C1 segment of cervical spinal cord (tissue), 14 donors: ENCODE data around the gene CDK11B.

Experiments used
- DNase-seq, 14 donors: peaks; one replicate each; lab custom pipeline; 2025; lab: John Stamatoyannopoulos, UW

Gene CDK11B

DNA sequence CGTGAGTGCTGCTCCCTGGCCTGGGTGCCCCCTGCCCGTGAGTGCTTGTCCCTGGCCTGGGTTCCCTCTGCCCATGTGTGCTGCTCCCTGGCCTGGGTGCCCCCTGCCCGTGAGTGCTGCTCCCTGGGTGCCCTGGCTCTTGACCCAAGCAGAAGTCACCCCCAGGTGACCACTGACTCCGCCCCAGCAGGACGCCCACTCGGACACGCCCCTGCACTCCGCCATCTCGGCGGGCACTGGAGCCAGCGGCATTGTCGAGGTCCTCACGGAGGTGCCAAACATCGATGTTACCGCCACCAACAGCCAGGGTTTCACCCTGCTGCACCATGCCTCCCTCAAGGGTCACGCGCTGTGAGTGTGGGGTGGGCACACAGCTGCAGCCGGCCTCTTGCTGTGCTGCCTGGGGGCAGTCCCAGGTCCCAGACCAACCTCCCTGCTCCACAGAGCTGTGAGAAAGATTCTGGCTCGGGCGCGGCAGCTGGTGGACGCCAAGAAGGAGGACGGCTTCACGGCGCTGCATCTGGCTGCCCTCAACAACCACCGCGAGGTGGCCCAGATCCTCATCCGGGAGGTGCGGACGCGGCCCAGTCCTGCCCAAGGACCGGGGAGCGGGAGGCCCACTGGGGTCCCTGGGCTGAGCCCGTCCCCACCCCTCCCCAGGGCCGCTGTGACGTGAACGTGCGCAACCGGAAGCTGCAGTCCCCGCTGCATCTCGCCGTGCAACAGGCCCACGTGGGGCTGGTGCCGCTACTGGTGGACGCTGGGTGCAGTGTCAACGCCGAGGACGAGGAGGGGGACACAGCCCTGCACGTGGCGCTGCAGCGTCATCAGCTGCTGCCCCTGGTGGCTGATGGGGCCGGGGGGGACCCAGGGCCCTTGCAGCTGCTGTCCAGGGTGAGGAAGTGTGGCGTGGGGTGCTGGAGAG, 30.7 kb downstream of the CDK11B start:
- DNase-seq = no peak

DNA sequence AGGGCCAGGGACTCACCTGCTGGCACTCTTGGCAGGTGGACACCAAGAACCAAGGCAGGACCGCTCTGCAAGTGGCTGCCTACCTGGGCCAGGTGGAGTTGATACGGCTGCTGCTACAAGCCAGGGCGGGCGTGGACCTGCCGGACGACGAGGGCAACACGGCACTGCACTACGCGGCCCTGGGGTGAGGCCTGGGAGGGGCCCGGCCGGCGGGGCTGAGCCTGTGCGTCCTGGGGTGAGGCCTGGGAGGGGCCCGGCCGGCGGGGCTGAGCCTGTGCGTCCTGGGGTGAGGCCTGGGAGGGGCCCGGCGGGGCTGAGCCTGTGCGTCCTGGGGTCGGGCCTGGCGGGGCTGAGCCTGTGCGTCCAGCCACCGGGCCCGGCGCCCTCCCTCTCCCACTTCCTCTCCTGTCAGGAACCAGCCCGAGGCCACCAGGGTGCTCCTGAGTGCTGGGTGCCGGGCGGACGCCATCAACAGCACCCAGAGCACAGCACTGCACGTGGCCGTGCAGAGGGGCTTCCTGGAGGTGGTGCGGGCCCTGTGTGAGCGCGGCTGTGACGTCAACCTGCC, 31.5 kb downstream of the CDK11B start:
- no peak for DNase-seq

DNA sequence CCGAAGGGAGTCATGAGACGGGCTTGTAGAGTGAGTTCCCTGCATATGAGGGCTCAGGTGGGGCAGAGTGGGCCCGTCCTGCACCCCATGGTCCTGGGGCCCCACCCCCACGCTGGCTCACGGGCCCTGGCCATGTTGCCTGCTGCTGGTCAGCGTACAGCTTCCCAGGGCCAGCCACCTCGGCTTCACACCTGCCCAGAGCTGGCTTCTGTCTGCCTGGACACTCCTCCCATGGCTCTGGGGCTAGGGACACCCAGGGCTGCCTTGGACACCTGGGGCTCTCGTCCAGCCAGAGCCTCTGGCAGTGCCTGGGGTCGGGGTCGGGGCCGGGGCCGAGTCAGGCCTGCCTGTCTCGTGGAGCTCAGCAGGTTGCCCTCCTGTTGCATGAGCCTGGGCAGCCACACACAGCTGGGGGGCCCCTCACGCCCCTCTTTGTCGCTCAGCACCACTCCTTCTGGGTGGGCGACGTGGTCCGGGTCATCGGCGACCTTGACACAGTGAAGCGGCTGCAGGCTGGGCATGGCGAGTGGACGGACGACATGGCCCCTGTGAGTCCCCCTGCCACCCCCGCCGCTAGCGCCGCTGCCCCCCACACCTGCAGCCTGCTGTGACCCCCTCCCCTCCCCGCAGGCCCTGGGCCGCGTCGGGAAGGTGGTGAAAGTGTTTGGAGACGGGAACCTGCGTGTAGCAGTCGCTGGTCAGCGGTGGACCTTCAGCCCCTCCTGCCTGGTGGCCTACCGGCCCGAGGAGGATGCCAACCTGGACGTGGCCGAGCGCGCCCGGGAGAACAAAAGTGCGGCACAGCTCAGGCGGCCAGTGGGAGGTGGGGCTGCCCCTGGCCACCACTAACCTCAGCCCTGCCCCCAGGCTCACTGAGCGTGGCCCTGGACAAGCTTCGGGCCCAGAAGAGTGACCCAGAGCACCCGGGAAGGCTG, 32.3 kb downstream of the CDK11B start:
- DNase-seq = no peak

DNA sequence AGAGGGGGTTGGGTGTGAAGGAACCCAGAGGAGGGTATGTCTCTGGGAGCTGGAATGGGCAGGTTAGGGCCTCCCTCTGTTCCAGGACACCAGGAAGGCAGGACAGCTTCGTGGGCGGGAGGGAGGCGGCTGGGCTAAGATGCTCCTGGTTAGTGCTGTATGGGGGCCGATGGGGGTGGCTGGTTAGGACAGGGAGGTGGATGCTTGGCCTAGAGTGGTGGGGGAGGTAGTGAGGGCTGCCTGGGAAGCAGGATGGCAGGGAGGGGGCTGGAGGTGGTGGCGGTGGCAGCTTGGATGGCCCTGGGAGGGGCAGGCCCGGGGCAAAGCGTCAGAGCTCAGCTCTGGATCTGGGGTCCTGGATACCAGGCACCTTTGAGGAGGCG, 33.0 kb downstream of the CDK11B start:
- DNase-seq = no peak

DNA sequence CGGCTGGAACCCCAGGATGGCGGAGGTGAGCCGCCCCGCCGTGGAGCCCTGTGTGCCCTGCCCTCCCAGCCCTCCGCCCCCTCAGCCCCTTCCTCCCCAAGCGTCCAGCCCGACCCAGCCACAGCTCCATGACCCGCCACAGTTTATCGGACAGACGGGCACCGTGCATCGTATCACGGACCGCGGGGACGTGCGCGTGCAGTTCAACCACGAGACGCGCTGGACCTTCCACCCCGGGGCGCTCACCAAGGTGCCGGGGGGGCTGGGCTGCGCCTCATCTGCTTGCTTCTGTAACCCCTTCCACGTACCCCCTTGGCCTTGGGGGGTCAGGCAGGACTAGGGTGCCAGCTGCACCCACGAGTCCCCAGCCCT, 33.4 kb downstream of the CDK11B start:
- DNase-seq = no peak

DNA sequence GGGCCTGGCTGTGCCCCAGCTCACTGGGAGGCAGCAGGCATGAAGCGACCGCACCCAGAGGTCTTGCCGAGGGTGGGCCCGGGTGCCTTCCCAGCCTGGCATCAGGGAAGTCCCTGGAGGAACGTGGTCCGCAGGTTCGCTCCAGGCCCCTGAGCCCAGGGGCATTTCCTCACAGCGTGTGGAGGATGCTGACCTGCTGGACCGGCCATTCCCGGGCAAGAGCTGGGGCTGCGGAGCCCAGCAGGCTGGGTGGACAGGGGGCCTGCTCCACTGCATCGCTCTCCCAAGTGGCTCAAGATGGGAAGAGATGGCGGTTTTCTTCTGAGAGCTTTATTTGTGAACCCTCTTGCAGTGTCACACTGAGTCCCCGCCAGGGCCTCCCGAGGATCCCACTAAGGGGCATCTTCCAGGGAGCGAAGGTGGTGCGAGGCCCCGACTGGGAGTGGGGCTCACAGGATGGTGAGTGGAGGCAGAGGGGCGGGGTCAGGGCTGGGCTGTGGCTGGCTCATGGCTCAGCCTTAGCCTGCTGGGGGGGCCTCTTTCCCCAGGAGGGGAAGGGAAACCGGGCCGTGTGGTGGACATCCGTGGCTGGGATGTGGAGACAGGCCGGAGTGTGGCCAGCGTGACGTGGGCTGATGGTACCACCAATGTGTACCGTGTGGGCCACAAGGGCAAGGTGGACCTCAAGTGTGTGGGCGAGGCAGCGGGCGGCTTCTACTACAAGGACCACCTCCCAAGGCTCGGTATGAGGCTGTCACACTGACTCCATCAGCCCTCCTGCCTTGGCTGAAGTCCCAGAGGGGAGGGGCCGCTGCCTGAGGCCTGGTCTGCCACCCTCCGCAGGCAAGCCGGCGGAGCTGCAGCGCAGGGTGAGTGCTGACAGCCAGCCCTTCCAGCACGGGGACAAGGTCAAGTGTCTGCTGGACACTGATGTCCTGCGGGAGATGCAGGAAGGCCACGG, 34.1 kb downstream of the CDK11B start:
- no peak for DNase-seq

DNA sequence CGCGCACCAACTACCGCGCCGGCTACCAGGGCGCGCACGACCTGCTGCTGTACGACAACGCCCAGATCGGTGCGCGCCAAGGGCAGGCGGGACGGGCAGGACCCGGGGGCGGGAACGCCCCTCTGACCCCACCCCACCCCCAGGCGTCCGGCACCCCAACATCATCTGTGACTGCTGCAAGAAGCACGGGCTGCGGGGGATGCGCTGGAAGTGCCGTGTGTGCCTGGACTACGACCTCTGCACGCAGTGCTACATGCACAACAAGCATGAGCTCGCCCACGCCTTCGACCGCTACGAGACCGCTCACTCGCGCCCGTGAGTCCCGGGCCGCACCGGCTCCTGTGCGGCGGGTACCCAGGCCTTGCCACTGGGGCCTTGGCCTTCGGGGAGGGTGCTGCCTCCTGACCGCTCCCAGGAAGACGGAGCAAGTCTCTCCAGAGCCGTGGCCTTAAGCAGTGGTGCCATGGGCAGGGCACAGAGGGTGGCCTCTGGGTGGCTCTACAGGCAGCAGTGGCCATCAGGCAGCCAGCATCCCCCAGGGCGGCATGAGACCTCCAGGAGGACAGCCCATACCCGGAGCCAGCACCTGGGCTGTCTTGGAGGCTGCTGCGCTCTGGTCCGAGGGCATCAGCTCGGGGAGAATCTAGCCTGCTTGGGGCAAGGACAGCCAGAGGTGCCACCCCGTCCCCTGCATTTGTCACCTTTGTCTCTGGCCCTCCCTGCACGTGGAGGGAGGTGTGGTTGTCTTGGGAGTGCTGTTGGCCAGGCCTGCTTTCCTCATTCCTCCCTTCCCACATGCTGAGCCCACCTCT, 35.0 kb downstream of the CDK11B start:
- no peak for DNase-seq

DNA sequence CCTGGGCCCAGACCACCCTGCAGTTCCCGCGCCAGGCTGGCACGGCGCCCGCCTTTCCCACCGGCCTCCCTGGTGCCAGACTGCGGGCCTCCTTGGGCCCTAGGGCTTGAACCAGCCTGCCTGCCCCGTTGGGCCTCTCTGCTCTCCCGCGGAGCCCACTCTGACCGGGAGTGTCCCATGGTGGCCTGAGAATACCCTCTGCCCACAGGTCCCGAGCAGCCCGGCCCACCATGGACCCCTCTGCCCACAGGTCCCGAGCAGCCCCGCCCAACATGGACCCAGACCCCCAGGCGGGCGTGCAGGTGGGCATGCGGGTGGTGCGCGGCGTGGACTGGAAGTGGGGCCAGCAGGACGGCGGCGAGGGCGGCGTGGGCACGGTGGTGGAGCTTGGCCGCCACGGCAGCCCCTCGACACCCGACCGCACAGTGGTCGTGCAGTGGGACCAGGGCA, 35.6 kb downstream of the CDK11B start:
- no peak for DNase-seq

DNA sequence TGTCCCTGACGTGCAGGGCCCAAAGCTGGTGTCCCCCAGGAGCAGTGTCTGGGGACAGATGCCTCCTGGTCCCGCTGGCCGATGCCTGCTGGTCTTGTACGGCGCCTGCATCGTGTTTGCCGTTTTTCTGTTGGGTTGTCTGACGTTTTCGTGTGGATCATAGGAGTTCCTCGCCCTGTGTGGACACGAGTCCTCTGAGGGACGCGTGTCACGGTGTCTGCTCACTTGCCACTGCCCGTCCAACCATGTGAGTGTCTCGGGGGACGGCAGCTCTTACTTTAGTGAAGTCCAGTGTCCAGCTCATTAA, 36.1 kb downstream of the CDK11B start:
- no peak for DNase-seq

DNA sequence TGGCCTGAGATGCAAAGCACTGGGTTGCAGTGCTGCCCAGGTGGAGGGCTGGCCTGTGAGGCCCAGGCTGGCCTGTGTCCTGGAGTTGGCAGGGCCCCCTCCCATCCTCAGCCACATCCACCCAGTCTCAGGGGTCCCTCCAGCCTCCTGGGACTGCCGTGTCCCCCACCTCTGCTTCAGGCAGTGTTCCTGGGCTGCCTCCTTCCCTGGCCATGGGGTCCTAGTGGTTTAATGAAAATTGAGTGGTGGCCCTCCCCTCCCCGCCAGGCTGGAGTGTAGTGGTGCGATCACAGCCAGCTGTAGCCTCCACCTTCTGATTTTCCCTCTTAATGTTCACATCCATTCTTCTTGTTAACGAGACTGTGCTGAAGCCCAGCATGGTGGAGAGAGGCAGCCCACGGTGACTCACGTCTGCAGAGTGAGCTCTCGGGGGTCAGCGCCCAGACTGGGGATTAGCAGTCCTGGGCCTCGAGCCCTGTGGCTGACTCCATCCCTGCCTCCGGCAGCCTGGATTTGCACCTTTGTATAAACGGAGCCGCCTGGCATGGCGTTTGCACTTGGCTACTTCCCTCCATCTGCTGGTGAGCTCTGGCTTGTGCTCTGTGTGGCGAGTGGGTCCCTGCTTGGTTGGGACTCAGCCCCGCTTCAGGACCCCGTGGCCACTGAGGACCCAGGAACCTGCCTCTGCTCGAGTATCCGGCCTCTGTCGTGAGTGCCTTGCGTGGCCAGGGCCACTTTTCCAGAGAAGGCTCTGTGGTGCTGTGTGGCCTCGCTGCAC, 36.6 kb downstream of the CDK11B start:
- DNase-seq = no peak

DNA sequence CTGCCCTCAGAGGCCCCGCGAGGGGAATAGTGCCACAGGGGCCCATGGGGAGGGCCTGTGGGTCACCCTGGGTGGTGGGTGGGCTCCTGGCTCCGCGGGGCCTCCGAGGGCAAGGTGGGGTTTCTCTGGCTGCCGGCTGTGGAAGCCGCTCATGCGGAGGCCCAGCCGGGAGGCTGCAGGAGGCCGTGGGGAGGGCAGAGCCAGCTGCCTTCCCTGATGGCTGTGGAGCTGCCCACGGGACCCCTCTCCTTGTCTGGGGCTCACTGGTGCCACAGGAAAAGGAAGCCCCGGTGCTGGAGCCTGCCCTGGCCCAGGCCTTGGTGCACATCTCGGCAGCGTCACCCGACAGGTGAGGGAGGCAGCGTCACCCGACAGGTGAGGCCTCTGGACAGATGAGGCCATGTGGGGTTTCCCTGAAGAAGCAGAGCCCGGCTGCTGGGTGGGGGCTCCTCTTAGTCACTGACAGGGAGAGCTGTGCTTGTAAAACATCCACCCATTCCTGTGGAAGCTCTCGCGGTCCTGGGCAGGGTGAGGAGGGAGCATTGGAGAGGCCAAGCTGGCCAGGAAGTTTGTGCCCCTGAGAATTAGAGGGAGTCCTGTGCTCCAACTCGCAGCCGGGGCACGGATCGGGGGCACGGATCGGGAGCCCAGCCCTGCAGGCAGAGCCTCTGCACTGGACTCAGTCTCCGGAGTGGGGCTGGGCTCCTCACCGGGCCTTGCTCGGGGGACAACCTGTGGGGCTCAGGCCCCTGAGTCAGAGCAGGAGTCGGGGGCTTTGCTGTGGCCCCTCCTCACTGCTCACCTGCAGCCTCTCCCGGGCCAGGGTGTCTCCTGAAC, 37.4 kb downstream of the CDK11B start:
- no peak for DNase-seq

DNA sequence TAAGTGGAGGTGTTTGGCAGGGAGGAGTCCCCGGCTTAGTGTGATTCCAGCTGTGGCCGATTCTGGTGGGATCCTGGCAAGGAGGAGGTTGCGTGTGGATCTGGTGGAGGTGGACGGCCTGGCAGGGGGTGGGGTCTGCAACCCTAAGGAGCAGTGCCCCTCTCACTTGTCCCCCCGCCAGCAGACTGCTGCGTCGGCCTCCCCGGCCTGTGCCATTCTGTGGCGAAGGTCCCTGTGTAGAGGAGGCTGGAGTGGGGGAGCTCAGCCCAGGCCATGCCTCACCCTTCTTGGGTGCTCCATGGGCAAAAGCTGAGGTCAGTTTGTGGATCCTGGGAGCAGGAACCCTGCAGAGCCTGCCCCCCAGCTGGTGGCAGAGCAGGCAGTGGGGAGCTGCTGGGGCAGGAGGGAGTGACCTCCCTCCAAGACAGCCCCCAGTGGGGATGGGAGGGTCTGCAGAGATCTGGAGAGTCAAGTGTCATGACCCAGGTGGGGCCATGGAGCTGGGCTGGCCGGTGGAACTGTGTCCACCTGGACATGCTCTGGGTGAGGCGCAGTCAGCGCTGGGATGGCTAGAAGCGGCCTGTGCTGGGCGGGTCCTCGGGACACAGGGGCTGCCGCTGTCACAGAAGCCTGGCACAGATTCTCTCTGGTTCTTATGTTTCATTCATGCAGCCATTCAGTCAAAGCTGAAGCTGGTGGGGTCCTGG, 38.2 kb downstream of the CDK11B start:
- DNase-seq = no peak

DNA sequence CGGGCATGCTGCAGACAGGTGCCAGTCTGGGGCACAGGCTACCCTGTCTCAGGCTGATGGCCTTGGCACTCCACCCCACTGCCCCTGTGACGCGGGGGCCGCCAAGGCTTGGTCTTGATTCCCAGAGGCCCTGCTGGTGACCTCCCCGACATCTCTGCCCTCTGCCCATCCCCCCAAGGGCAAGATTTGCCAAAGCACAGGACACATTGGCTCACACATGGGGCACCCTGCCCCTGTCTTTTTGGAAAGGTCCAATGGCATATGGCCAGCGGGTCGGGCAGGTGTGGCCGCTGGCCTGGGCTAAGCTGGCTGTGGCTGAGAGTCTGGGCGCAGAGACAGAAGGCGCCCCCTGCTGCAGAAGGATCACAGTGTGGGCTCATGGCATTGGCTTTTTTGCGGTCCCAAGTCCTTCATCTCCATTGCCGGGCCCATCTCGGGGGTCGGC, 38.9 kb downstream of the CDK11B start:
- no peak for DNase-seq

DNA sequence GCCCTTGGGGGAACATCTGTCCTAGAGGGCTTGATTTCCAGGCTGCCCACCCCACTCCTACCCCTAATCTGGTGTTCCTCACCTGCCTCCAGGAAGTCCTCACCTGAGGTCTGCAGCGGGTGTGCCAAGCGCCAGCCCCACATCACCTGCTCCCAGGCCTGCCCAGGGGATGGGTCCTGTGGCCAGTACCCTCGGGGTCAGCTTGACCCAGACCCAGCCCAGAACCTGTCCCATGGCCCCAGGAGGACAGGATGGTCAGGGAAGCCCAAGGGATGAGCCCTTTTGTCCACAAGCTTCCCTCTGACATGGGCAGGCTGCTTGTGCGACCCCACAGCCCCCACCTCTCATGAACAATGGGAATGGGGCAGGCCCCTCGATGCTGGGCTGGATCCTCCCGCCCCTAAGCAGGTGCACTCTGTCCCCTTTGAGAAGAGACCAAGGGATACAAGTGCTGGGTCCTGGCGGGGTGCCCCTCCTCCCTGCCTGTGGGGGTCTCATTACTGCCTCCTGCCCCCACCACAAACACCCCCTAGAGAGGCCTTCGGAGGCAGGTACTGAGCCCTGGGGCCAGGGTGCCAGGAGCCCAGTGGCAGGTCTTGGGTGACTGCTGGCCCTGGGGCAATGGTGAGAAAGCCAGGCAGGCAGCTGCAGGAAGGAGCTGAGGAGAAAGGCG, 40.3 kb downstream of the CDK11B start:
- no peak for DNase-seq

DNA sequence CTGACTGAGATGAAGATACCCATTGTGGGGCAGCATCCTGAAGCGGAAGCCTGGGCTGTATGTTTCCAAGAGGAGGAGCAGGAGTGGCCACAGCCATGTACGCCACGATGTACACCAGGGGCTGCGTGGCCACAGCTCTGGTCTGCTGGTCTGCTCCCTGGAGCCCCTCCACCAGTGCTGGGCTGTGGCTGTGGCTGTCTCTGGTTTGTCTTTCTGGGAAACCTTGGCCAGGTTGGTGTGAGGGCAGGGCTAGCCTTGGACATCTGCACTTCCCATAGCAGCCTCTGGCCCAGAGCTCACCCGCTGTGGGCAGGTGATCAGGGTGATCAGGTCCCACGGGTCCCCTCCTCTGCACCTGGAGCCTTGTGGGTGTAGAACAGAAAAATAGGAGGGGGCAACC, 40.9 kb downstream of the CDK11B start:
- no peak for DNase-seq

DNA sequence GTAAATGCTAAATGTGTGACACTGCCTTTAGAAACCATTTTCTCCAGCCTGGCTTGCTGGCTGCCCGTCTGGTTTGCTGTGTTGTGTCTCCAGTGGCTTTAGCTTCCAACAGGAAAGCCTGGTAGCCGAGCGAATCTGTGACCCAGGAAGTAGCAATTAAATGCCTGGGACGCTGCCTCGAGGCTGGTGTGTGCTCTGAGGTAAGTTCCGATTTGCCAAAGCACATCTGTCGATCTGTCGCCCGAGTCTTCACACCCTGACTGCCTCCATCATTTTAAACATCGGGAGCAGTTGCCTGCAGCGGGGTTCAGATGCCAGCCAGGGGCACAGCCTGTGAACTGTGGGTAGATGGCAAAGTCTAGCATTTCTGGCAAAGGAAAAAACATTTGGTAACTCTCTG, 41.3 kb downstream of the CDK11B start:
- DNase-seq = no peak

DNA sequence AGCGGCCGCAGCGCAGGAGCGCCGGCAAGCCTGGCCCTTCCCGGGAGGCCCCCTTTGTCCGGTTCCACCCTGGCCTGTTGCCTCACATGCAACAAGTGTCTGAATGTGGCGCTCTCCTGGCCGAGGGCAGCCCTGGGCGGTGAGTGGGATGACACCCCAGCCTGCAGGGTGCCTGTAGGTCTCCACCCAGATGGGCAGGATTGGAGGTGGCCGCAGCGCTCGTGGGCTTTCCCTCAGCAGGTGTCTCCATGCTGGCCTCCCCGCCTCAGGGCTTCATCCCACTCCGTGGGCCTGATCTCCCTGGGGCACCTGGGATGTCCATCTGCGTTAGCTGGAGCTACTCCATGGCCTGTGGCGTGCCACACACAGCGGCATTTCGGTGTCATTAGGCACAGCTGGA, 42.0 kb downstream of the CDK11B start:
- no peak for DNase-seq
